Colonic mucosa (tissue), 4 donors: ENCODE results near the gene GPR157. TPM values are rescaled to one million over a fixed set of nuclear protein-coding genes. Genes with fewer than 3 reads are reported as not detected.

ENCODE experiments used
- DNase-seq: peaks from one replicate; pipeline ENCODE4 v3.0.0-alpha.2; 2020
- H3K27ac ChIP-seq: fragments of 200-600 bp; one replicate; pipeline ENCODE4 v1.8.0; 2021
- H3K27me3 ChIP-seq: fragments of 200-600 bp; one replicate; pipeline ENCODE4 v1.8.0; 2021
- H3K36me3 ChIP-seq: fragments of 200-600 bp; one replicate; pipeline ENCODE4 v1.8.0; 2021
- H3K4me1 ChIP-seq: fragments of 200-600 bp; one replicate; pipeline ENCODE4 v1.8.0; 2021; ENCODE audit warnings: mild to moderate bottlenecking
- H3K4me3 ChIP-seq: fragments of 200-600 bp; one replicate; pipeline ENCODE4 v1.8.0; 2021
- H3K9ac ChIP-seq, 2 donors: one replicate each; pipeline ENCODE4 v1.7.0; 2013; ENCODE audit warnings: control low read depth in 2 of 2, low read depth in 2 of 2, low read length in 2 of 2
- H3K9me3 ChIP-seq: fragments of 200-600 bp; one replicate; pipeline ENCODE4 v1.8.0; 2021
- CTCF ChIP-seq: fragments of 200-600 bp; IDR thresholded peaks from one replicate; pipeline ENCODE4 v1.8.0; 2022; ENCODE audit warnings: antibody characterized with exemption, mild to moderate bottlenecking
- intact Hi-C: fragments of 100-400 bp; cut with DNase I; formaldehyde crosslinking; loops from one replicate; pipeline ENCODE4 v1.14.1; 2022
- total RNA-seq, 2 donors: library from RNA; stranded (reverse); fragmentation: NEBNext Ultra II Directional in 1 of 2; extraction: Animal tissue kit (Norgen Biotek cat#: 25700) in 1 of 2; gene quantifications; one replicate each; pipeline ENCODE4 v1.2.1, GENCODE V29; 2021
- donor health status: healthy.
- donor health status: DM: no; HTN: no; CAD: no.
- donor health status: DM: no; HTN: no; CAD: no.

GPR157 gene
- 10 to 100 TPM; 12.2 to 15.9 TPM for total RNA-seq

- Histone ChIP-seq H3K27me3 (no peaks in the 10 kb centered on the region), H3K36me3 (no peaks in the 10 kb centered on the region), H3K4me3 (peak within 1 kb of the TSS; percentile 72), H3K9ac (peak within 1 kb of the TSS; percentile 72 to 87), H3K27ac (peak within 1 kb of the TSS; percentile 77), H3K9me3 (no peaks in the 10 kb centered on the region), H3K4me1 (no peaks in the 10 kb centered on the region)
- DNase-seq: peak; percentile 95
- intact Hi-C loops: no loop called here
- TF ChIP-seq CTCF: no peak
Measured at GRCh38 chr1:9128520-9129265, at the start of gene GPR157. Gene GPR157, minus strand, starts transcription at chr1:9129102. Its CDS starts 75 bp downstream, at chr1:9129027.

GRCh38 chr1:9174762-9175161 is 45.9 kb upstream of the GPR157 start:
- H3K27me3 ChIP-seq: no peaks in the 10 kb centered on the region
- H3K27ac ChIP-seq: no peak overlapping the region
- H3K4me1 ChIP-seq: no peaks in the 10 kb centered on the region
- DNase-seq: no peak
- H3K9me3 ChIP-seq: no peaks in the 10 kb centered on the region
- no peaks in the 10 kb centered on the region for H3K36me3 ChIP-seq
- intact Hi-C loops: no loop called here
- no peak overlapping the region for H3K4me3 ChIP-seq
- TF ChIP-seq CTCF: no peak
- no peak overlapping the region for H3K9ac ChIP-seq

GRCh38 chr1:9174243-9174642 is 45.3 kb upstream of the GPR157 start:
- Histone ChIP-seq H3K4me1 (no peaks in the 10 kb centered on the region), H3K27ac (no peak overlapping the region), H3K9me3 (no peaks in the 10 kb centered on the region), H3K9ac (peak overlapping the region in 1 of 2 donors; percentile 12), H3K27me3 (no peaks in the 10 kb centered on the region), H3K36me3 (no peaks in the 10 kb centered on the region), H3K4me3 (no peak overlapping the region)
- intact Hi-C loops: no loop called here
- DNase-seq: no peak
- no peak for TF ChIP-seq CTCF

GRCh38 chr1:9169601-9170137 is 40.8 kb upstream of the GPR157 start:
- Histone ChIP-seq H3K36me3 (no peaks in the 10 kb centered on the region), H3K27ac (no peak overlapping the region), H3K4me3 (no peak overlapping the region), H3K4me1 (no peaks in the 10 kb centered on the region), H3K27me3 (no peaks in the 10 kb centered on the region), H3K9me3 (no peaks in the 10 kb centered on the region), H3K9ac (no peak overlapping the region)
- DNase-seq: no peak
- no peak for TF ChIP-seq CTCF
- intact Hi-C loops: no loop called here

GRCh38 chr1:9167638-9168037 is 38.7 kb upstream of the GPR157 start:
- TF ChIP-seq CTCF: no peak
- no peaks in the 10 kb centered on the region for H3K9me3 ChIP-seq
- no peak for DNase-seq
- H3K36me3 ChIP-seq: no peaks in the 10 kb centered on the region
- no peak overlapping the region for H3K4me3 ChIP-seq
- H3K27me3 ChIP-seq: no peaks in the 10 kb centered on the region
- H3K27ac ChIP-seq: no peak overlapping the region
- H3K9ac ChIP-seq: peak overlapping the region in 1 of 2 donors; percentile 12
- intact Hi-C loops: no loop called here
- peaks cover 4% of the 10 kb centered on the region for H3K4me1 ChIP-seq
